ENCODE measurements around the gene HSFX3.
"Not testable (repeated sequence)": the region's sequence is repeated elsewhere in the genome, so short reads cannot be mapped to it uniquely, and the experiment has no call there.

The HSFX3 gene

DNA sequence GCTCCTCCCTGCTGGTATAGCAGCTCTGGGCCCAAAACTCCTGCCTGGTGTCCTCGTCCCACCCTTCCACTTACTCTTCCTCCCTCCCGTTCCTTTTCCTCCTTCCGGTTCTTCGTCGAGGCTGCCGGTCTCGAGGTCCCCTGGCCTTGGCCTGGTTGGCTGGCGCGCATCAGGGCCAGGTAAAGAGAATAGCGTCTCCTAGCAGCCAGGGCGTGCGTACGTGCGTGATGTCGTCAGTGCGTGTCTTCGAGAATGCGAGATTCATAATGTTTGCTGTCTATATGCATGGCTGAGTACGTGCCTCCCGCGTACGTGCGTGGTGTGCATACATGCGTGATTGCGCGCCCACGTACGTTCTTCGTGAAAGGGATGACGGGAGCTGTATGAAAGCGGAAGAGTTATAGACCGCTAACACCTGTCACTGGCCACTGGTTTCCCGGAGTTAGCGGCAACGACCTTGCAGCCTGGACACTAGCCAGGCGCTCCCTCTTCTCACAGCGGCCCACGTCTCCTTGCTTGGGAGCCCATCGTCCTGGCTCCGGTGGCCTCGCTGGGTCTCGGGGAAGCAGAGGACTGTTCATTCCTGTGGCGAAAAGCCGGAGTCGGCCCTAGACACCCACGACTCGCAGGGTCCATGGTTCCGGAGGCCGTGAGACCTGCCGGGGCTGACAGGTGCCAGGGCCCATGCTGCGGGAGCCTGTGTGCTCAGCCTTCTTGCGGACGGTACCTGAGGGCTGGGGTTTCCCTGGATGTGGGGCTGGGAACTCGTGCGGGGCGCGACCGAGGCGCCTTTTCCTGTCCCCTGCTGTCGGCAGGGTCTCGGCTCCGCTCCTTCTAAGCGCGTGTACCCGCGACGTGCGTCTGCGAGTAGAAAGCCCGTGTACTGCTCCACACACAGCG, 8.9 kb downstream of the HSFX3 start, which contains the start of gene EOLA1:
Gene EOLA1, plus strand, starts transcription at position 392 of the 900 bp plus-strand sequence. CDS start 4,619 bp downstream, outside the sequence.
- H3K36me3 ChIP-seq (ENCODE audit: control insufficient read depth, low read depth, low read length), result no peaks in the 10 kb centered on the region
- H3K27me3 ChIP-seq (ENCODE audit: control insufficient read depth, insufficient read depth, low read length), result peaks cover 8% of the 10 kb centered on the region
- peak within 1 kb of the TSS; percentile 72 for H3K4me3 ChIP-seq (ENCODE audit: low read length)
- H3K4me1 ChIP-seq (ENCODE audit: control insufficient read depth, low read depth, low read length), result no peaks in the 10 kb centered on the region
- H3K9me3 ChIP-seq (ENCODE audit: control insufficient read depth, low read depth, low read length), result no peaks in the 10 kb centered on the region
- H3K9ac ChIP-seq (ENCODE audit: low read length), result peak within 1 kb of the TSS; percentile 38
- H3K27ac ChIP-seq (ENCODE audit: low read length), result no peak within 1 kb of the TSS

DNA sequence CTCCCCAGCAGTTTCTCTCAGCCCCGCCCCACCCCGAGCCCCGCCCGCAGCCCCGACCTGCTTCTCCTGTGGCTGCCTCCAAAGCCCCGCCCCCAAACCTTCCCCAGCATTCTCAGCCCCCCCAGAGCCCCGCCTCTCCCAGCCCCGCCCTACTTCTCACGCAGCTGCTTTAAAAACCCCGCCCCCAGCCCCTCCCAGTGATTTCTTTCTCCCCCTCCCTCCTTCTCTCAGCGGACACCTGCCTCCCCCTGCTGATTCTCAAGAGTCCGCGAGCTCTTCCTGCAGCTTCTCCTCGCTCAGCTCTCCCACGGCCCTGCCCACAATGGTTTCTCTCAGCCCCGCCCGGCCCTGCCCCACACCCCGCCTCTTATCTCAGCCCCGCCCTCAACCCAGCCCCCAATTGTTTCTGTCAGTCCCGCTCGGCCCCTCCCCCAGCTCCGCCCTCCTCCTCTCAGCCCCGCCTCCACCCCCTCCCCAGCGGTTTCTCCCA, 9.5 kb downstream of the HSFX3 start:
- H3K27ac ChIP-seq (ENCODE audit: low read length), result no peak overlapping the region
- H3K4me1 ChIP-seq (ENCODE audit: control insufficient read depth, low read depth, low read length), result no peaks in the 10 kb centered on the region
- no peaks in the 10 kb centered on the region for H3K9me3 ChIP-seq (ENCODE audit: control insufficient read depth, low read depth, low read length)
- H3K4me3 ChIP-seq (ENCODE audit: low read length), result peak overlapping the region; percentile 72
- peaks cover 8% of the 10 kb centered on the region for H3K27me3 ChIP-seq (ENCODE audit: control insufficient read depth, insufficient read depth, low read length)
- no peaks in the 10 kb centered on the region for H3K36me3 ChIP-seq (ENCODE audit: control insufficient read depth, low read depth, low read length)
- H3K9ac ChIP-seq (ENCODE audit: low read length), result peak overlapping the region; percentile 38

DNA sequence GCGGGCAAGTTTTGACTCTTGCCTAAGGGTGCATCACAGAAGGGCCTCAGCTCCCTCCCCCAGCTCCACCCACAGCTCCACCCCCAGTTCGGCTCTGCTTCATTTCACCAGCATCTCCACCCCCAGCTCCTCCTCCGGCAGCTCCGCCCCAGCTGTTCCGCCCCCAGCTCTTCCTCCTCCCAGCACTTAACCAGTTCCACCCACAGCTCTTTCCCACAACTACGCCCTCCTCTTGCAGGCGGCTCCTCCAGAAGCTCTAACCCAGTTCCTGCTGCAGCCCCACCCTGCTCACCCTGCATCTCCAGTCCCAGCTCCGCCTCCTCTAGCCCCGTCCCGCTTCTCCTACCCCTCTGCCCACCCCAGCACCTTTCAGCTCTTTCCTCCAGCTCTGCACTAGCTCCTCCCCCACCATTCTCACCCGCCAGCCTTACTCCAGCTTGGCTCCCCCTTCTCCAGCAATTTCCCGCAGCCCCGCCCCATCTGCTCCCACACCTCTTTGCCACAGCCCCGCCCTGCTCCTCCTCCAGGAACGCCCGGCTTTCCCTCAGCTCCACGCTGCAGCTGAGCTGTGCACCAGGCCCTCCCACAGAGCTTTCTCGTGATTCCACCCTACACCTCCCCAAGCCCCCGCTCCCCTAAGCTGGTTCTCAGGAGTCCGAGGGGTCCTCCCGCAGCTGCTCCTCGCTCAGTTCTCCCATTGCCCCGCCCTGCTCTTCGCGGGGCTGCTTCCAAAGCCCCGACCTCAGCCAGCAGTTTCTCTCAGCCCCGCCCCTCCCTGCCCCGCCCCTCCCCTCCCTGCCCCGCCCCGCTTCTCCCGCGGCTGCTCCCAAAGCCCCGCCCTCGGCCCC, 10.2 kb downstream of the HSFX3 start:
- Histone ChIP-seq H3K36me3 (ENCODE audit: control insufficient read depth, low read depth, low read length) (no peaks in the 10 kb centered on the region), H3K27me3 (ENCODE audit: control insufficient read depth, insufficient read depth, low read length) (peaks cover 8% of the 10 kb centered on the region), H3K4me3 (ENCODE audit: low read length) (peak overlapping the region; percentile 61), H3K9ac (ENCODE audit: low read length) (peak overlapping the region; percentile 39), H3K4me1 (ENCODE audit: control insufficient read depth, low read depth, low read length) (no peaks in the 10 kb centered on the region), H3K9me3 (ENCODE audit: control insufficient read depth, low read depth, low read length) (no peaks in the 10 kb centered on the region), H3K27ac (ENCODE audit: low read length) (no peak overlapping the region)

DNA sequence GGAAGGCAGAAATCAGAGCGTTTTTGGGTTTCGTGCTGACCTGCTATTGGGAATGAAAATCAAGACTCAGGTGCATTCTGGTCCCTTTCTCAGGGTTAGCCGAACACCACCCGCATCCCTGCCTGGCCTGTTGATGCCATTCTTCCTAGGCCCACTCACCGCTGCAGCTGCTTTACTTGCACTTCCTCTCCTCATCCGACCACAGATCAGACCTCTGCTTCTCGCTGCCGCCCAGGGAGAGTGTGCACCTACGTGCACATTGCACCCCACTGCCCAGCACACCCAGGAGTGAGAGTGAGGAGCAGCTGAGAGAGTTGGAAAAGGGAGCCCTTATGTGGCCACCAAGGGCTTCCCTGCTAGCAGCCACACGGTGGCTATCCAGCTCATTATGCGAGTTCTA, 12.2 kb downstream of the HSFX3 start:
- not testable (repeated sequence) for H3K27ac ChIP-seq (ENCODE audit: low read length); H3K4me3 ChIP-seq (ENCODE audit: low read length); H3K36me3 ChIP-seq (ENCODE audit: control insufficient read depth, low read depth, low read length); H3K4me1 ChIP-seq (ENCODE audit: control insufficient read depth, low read depth, low read length); H3K27me3 ChIP-seq (ENCODE audit: control insufficient read depth, insufficient read depth, low read length); H3K9me3 ChIP-seq (ENCODE audit: control insufficient read depth, low read depth, low read length); H3K9ac ChIP-seq (ENCODE audit: low read length)

DNA sequence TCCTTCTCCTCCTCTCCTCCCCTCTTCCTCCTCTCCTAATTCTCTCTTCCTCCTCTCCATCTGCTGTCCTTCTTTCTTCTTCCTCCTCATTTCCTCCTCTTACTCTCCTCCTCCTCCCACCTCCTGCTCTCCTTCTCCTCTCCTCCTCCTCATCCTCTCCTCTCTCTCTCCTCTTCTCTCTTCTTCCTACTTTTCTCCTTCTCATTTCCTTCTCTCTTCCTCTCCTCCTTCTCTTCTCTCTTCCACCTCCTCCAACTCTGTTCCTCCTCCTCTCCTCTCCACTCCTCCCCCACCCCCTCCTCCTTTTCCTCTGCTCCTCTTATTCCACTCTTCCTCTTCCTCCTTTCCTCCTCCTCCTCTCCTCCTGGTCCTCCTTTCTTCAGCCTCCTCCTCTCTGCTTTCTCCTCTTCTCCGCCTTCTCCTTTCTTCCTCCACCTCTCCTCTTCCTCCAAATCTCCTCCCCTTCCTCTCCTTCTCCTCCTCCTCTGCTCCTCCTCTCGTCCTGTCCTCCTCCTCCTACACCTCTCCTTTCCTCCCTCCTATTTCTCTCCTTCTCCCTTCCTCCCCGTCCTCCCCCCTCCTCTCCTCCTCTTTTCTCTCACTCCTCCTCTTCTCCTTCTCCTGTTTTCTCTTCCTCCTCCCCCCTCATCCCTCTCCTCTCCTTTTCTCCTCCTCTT, 14.7 kb downstream of the HSFX3 start:
- not testable (repeated sequence) for H3K4me3 ChIP-seq (ENCODE audit: low read length); H3K9ac ChIP-seq (ENCODE audit: low read length); H3K27me3 ChIP-seq (ENCODE audit: control insufficient read depth, insufficient read depth, low read length); H3K27ac ChIP-seq (ENCODE audit: low read length); H3K4me1 ChIP-seq (ENCODE audit: control insufficient read depth, low read depth, low read length); H3K9me3 ChIP-seq (ENCODE audit: control insufficient read depth, low read depth, low read length); H3K36me3 ChIP-seq (ENCODE audit: control insufficient read depth, low read depth, low read length)

DNA sequence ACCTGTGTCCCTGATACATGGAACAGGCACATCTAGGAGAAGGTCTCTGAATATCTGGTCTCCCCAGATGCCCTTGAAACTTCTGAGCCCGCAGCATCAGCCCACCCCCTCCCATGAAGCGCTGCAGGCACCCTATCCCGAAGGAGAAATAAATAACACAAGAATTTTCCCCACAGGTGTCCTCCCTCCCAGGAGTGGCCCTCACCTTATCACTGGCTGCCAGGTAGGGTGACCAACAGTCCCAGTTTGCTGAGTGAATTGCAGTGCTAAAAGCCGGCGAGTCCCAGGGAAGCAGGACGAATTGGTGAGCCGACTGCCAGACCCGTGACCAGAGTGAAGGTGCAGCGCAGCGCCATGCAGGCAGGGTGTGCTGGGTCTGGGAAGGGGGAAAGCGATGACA, 15.7 kb downstream of the HSFX3 start:
- H3K9me3 ChIP-seq (ENCODE audit: control insufficient read depth, low read depth, low read length); H3K36me3 ChIP-seq (ENCODE audit: control insufficient read depth, low read depth, low read length); H3K4me1 ChIP-seq (ENCODE audit: control insufficient read depth, low read depth, low read length); H3K4me3 ChIP-seq (ENCODE audit: low read length); H3K9ac ChIP-seq (ENCODE audit: low read length); H3K27ac ChIP-seq (ENCODE audit: low read length); H3K27me3 ChIP-seq (ENCODE audit: control insufficient read depth, insufficient read depth, low read length): not testable (repeated sequence)

DNA sequence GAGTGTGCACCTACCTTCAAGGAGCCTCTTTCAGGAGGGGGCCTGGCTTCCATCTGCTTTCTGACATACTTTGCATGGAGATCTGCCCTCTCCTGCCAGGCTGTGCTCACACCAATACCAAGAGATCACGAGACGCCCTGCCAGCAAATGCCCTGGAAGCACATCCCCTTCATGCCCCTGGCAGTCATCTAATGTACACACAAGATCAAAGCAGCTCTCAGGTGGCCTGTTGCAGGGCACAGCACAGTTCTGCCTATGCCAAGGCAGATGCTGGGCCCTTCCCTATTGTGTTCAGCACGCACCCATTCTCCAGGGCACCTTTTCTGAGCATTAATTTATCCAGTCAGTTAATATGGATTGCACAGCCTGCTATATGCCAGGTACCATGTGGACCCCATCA, 16.9 kb downstream of the HSFX3 start:
- H3K27me3 ChIP-seq (ENCODE audit: control insufficient read depth, insufficient read depth, low read length); H3K4me3 ChIP-seq (ENCODE audit: low read length); H3K27ac ChIP-seq (ENCODE audit: low read length); H3K9me3 ChIP-seq (ENCODE audit: control insufficient read depth, low read depth, low read length); H3K36me3 ChIP-seq (ENCODE audit: control insufficient read depth, low read depth, low read length); H3K9ac ChIP-seq (ENCODE audit: low read length); H3K4me1 ChIP-seq (ENCODE audit: control insufficient read depth, low read depth, low read length): not testable (repeated sequence)

DNA sequence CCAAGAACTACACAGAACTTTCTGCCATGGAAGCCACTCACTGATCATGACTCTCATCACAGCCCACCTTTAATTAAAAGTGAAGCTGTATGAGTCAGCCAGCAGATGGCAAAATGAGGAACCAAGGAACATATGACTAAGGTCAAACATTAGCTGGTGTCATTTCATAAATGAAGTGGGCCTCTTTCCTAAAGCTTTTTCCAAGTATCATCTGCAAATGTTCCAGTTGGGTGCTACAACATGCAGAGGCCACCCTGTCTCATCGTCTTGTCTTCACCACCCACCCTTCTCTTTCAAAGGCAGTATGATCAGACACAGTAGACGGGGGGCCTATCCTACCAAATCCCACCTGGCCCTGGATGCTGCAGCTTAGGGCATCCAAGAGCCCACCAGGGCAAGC, 18.1 kb downstream of the HSFX3 start:
- Histone ChIP-seq H3K36me3 (ENCODE audit: control insufficient read depth, low read depth, low read length) (no peaks in the 10 kb centered on the region), H3K9me3 (ENCODE audit: control insufficient read depth, low read depth, low read length) (peaks cover 3% of the 10 kb centered on the region), H3K27ac (ENCODE audit: low read length) (no peak overlapping the region), H3K4me1 (ENCODE audit: control insufficient read depth, low read depth, low read length) (no peaks in the 10 kb centered on the region), H3K27me3 (ENCODE audit: control insufficient read depth, insufficient read depth, low read length) (no peaks in the 10 kb centered on the region), H3K9ac (ENCODE audit: low read length) (no peak overlapping the region), H3K4me3 (ENCODE audit: low read length) (no peak overlapping the region)

DNA sequence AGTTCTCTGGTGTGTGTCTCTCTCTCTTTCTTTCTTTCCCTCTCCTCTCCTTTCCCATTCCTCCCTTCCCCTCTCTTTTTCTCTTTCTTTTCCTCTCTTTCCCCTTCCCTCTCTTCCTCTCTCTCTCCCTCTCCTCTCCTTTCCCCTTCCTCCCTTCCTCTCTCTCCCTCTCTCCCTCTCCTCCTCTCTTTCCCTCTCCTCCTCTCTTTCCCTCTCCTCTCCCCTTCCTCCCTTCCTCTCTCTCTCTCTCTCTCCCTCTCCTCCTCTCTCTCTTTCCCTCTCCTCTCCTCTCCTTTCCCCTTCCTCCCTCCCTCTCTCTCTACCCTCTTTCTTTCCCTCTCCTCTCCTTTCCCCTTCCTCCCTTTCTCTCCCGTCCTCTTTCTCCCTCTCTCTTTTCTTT, 21.3 kb downstream of the HSFX3 start:
- Histone ChIP-seq H3K9ac (ENCODE audit: low read length) (no peak overlapping the region), H3K4me1 (ENCODE audit: control insufficient read depth, low read depth, low read length) (no peaks in the 10 kb centered on the region), H3K9me3 (ENCODE audit: control insufficient read depth, low read depth, low read length) (peaks cover 7% of the 10 kb centered on the region), H3K27me3 (ENCODE audit: control insufficient read depth, insufficient read depth, low read length) (no peaks in the 10 kb centered on the region), H3K27ac (ENCODE audit: low read length) (no peak overlapping the region), H3K36me3 (ENCODE audit: control insufficient read depth, low read depth, low read length) (no peaks in the 10 kb centered on the region), H3K4me3 (ENCODE audit: low read length) (no peak overlapping the region)

DNA sequence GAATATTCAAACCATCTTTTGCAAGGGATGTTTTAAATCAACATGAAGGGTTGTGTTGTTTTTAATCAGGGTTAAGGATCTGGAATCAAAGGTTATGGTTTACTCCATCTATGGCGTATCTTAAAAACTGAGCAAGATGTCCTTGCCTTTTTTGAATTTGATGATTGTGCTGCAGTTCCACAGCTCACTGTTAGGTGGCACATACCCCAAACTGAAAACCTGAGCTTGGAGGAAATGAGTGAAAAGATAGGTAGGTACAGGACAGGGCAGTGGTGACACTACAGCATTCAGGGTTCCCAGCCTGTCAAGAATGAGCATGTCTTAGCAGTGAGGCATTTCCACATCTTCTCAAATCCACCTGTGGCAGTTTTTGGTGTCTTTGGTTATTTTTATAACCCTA, 22.0 kb downstream of the HSFX3 start:
- Histone ChIP-seq H3K4me3 (ENCODE audit: low read length) (no peak overlapping the region), H3K27ac (ENCODE audit: low read length) (no peak overlapping the region), H3K27me3 (ENCODE audit: control insufficient read depth, insufficient read depth, low read length) (no peaks in the 10 kb centered on the region), H3K36me3 (ENCODE audit: control insufficient read depth, low read depth, low read length) (no peaks in the 10 kb centered on the region), H3K9ac (ENCODE audit: low read length) (no peak overlapping the region), H3K9me3 (ENCODE audit: control insufficient read depth, low read depth, low read length) (peaks cover 7% of the 10 kb centered on the region), H3K4me1 (ENCODE audit: control insufficient read depth, low read depth, low read length) (no peaks in the 10 kb centered on the region)

DNA sequence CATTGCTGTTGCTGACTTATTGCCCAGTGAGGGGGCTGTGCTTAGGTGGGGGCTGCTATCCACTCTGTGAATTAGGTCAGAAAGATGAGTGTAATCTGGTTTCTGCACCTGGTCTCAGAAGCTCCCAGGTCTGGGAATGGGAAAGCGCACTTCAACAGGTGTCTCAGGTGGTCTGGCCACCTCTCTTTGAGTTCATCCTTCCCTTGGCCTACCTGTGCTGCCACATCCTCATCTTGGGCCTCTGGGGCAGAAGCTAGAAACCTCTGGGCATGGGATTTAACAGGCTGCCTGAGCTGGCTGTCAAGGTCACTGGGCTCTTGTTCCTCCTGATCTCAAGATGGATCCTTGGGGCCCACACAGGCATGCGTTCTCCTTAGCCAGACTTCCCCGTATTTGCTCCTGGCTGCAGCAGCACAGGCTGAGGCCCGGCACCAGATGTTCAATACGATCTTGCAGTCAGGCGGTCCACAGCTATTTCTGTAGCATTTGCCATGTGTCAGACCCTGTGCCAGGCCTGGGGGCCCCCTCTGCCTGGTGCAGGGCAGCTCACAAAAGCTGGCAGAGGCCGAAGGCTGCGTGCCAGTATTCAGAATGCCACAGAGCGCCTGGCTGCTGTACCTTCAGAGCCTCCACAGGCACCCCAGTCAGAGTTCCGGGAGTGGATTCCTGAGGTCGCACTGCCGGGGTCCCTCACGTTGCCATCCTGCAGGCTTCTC, 23.2 kb downstream of the HSFX3 start:
- H3K4me1 ChIP-seq (ENCODE audit: control insufficient read depth, low read depth, low read length); H3K36me3 ChIP-seq (ENCODE audit: control insufficient read depth, low read depth, low read length); H3K27me3 ChIP-seq (ENCODE audit: control insufficient read depth, insufficient read depth, low read length); H3K27ac ChIP-seq (ENCODE audit: low read length); H3K4me3 ChIP-seq (ENCODE audit: low read length); H3K9ac ChIP-seq (ENCODE audit: low read length); H3K9me3 ChIP-seq (ENCODE audit: control insufficient read depth, low read depth, low read length): not testable (repeated sequence)
